HG03575 (cell line): ENCODE results near the gene OR6B1.
A peak's percentile ranks its signal among the peaks of the same experiment; 100 is the strongest.

Experiments
- ATAC-seq: cut with Tn5 transposase; IDR thresholded peaks from one replicate; pipeline ENCODE4 v1.9.1; 2021; ENCODE audit not compliant: unreplicated experiment, insufficient number of reproducible peaks, low FRiP score; ENCODE audit errors: extremely low read depth

Gene OR6B1

GRCh38 chr7:144000020-144000419 lies at the start of gene OR6B1:
TSS of gene OR6B1 (plus strand) at chr7:144000320. CDS start at chr7:144003997, 3,677 bp downstream.
- ATAC-seq: no peak

DNA sequence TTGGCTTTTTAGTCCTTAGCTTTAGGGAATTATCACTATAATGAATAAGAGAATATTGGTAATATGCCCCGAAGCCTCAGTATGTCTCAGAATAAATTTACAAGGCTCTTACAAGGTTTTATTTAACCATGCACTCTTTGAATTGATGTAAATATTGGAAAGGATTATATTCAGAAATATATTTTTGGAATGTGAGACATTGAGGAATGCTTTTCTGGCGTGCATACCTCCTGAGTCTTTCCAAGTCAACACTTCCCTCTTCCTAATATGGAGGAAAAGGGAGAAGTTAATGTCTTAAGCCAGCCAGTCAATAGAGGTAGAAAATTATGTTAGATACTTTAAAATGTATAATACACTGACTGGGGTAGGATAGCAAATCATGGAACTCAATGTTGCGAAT lies 46.7 kb upstream of the OR6B1 start:
- no peak for ATAC-seq

- no peak for ATAC-seq
Observed at GRCh38 chr7:143954135-143954534, 46.0 kb upstream of the OR6B1 start.

DNA sequence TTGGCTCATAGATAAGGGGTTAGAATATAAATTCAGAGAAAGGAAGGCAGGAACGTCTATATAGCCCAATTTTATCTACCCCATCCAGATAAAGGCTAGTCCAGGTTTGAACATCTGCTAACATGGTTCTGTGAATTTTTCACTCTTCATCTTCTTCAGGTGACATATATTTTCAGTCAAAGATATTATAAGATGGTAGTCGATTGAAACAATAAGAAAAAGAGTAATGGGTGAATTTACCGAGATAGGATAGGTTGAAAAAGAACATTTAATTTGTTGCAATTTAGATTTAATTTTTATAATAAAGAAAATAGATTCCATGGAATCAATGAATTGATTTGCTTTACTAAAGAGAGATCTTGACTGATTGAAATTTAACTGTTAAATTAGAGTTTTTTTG lies 45.6 kb upstream of the OR6B1 start, which contains the start of gene OR2F1:
Gene OR2F1, plus strand, starts transcription at position 301 of the 400 bp plus-strand sequence. CDS start 5,127 bp downstream, outside the sequence.
- no peak for ATAC-seq

DNA sequence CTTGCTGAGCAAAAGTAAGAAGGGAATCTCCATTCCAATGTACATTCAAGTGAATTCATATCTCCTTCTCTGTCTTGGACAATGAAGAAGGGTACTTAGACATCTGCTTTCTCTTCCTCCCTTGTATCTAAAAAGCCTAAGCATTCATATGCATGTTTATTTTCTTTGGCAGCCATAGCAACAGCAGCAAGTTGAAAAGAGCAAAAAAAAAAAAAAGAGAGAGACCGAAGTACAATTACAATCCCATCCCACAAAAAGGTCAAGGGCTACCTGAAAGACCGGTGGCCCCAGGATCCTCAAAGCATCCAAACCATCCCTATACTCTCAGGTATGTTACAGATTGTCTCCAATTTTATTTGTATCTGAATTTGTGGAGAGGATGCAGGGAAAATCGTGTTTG lies 41.3 kb upstream of the OR6B1 start:
- no peak for ATAC-seq

- ATAC-seq: no peak
Observed at GRCh38 chr7:143960813-143961610, 39.1 kb upstream of the OR6B1 start.

DNA sequence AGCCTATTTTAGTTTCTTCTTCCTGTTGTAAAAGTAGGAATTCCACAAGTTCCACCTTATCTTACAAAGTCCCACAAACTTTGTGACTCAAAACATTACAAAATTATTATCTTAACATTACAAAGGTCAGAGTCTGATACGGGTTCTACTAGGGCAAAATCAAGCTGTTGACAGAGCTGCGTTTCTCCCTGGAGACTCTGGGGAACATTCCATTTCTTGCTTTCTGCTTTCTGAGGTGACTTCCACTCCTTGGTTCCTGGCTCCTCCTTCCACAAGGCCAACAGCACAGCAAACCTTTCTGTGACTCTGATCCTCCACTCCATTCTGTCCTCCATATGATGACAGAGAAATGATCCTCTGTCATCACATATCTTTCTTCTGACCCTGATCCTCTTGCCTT lies 34.8 kb upstream of the OR6B1 start:
- ATAC-seq: no peak

DNA sequence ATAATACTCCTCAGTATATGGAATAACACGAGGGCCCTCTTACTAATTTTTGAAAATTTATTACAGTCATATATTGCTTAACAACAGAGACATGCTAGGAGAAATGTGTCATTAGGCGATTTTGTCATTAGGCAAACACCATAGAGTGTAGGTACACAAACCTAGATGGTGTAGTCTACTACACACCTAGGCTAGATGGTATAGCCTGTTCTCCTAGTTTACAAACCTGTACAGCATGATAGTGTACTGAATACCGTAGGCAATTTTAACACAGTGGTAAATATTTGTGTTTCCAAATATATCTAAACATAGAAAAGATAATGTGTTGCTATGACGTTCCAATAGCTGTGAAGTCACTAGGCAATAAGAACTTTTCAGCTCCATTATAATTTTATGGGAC lies 32.7 kb upstream of the OR6B1 start:
- no peak for ATAC-seq

GRCh38 chr7:143973870-143974416 lies 26.2 kb upstream of the OR6B1 start:
- ATAC-seq: no peak

GRCh38 chr7:143974459-143974858 lies 25.7 kb upstream of the OR6B1 start:
- ATAC-seq: no peak

GRCh38 chr7:143975617-143976016 lies 24.5 kb upstream of the OR6B1 start:
- no peak for ATAC-seq

DNA sequence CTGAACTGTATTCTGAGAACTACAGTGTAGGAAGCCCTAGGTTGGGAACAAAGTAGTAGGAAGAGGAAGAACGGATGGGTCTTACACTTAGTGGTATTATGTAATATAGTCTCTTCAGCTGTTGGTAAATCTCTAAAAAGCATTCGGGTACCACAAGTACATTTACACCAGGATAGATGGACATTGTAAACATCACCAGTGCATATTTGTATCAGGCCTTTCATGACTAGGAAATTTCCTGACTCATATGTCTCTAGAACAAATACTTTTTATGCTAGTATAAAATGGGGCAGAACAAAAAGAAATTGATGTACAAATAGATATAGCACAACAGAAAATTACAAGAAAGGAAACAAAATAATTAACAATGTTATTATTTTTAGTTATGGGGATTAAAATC lies 21.5 kb upstream of the OR6B1 start:
- no peak for ATAC-seq

DNA sequence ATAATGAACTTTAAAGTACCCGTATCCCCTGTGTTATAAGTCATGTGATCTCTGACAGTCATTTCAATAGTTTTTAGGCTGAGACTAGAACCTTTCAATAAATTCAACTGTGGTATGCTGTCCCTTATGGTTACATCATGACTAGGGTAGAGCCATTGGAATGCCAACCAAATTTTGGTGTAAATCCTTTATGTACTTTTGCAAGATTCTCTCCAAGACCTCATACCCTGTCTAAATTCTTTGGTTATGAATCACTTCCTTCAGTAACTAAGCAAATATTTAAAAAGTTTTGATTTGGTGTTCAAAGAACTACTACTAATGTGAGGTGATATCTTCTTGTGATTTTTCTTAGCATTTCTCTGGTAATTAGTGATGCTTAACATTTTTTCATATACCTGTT lies 20.8 kb upstream of the OR6B1 start:
- no peak for ATAC-seq

DNA sequence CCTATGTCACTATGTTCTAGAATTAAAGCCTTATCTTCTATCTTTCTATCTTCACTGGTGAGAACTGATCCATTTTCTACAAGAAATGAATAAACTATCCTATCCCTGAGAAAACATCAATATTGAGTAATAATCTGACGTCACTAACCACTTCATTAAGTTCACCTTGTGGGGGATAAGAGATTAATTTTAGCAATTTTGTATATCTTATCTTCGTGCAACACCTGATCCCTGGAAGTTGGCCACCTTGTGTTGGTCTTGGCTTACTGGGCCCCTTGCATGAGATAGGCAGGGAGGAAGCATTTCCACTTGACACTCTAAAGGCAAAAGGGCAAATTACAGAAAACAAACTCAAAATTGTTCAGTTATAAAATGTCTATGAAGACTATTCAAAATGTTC lies 20.1 kb upstream of the OR6B1 start:
- no peak for ATAC-seq

- no peak for ATAC-seq
Observed at GRCh38 chr7:143980746-143981510, 19.2 kb upstream of the OR6B1 start.

- ATAC-seq: no peak
Observed at GRCh38 chr7:143983960-143984359, 16.2 kb upstream of the OR6B1 start.

DNA sequence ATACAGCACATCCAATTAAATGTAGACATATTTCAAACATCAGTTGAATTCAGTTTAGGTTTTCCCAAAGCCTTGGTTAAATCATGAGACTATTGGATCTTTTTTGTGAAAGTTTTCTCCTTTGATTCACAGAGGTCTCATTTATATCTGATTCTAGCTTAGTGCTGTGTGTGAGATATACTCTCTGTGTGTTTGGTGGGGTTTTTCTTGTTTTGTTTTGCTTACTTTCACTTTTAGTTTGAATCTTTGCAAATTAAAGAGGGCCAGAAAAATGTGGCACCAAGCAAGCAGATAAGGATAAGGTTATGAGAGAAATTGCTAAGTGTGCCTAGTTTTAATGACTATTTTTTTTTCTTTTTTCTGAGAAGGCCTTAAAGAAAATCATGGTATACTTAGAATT lies 12.6 kb upstream of the OR6B1 start:
- ATAC-seq: peak; percentile 45

DNA sequence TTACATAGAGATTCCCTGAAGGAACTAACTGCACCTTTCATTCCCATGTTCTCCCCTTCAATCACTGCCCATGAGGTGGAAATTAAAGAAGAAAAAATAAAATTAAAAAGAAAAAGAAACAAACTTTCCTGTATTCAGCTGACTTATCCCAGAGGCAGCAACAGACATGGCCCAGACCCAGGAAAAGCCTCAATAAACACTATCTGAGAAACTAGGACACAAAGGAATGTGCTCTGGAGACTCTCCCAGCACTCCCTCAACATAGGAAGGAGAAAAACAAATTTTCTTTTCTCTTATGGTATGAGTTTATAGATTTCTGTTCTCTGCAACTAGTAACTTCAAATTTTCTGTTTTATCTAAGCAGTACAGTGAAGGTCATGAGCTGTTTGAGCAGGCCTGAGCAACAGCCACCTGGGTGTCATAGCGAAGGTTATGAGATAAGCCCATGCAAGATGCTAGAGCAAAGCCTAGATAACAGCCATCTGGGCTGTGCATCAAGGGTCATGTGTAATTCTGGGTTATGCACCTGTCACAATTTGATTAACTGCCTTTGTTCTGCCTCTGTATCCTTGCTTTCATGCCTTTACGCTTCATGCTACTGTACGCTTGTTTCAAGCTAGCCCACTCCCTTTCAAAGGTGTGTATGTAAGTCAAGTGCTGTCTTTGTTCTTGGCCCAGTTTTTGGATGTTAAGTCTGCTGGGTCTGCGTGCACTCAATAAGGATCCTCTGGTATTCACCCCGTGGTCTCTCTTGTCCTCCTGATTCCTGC lies 11.0 kb upstream of the OR6B1 start:
- ATAC-seq: no peak

DNA sequence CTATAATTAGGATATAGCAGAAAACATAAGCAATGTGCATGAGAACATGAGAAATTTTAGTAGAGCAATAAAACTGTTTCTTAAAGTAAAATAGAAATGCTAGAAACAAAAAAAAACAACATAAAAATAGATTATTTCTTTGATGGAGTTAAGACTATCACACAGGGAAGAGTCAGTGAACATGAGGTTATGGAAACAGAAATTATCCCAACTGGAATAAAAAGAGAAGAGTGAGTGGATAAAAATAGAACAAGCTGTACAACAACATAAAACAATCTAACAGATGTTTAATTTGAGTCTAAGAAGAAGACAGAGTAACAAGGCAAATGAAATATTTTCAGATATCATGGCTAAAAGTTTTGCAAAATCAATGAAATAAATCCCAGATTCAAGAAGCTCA lies 7.5 kb upstream of the OR6B1 start:
- no peak for ATAC-seq
